ENCODE measurements around the gene VSIG2.

- TF ChIP-seq CTCF (conservative IDR thresholded peaks at IDR 0.05): no peak
- no peak for TF ChIP-seq ZFX (IDR thresholded peaks at IDR 0.05)
Observed at GRCh38 chr11:124742555-124742954, 9.5 kb downstream of the VSIG2 start.
